Neural progenitor cell (in vitro differentiated cells): Measurements from ENCODE around the gene KCTD19. TPM values are rescaled to one million over a fixed set of nuclear protein-coding genes. Genes with fewer than 3 reads are reported as not detected.

ENCODE experiments used
- DNase-seq: peaks from one replicate; pipeline ENCODE4 v3.0.0-alpha.2; 2016; ENCODE audit warnings: low spot score
- H2AFZ ChIP-seq: fragments of 200-600 bp; sonication (generic); replicated peaks from 2 replicates; pipeline ENCODE4 v1.6.1; 2016; ENCODE audit warnings: antibody characterized with exemption
- H3F3A ChIP-seq: fragments of 200-600 bp; sonication (generic); 2 replicates; pipeline ENCODE4 v1.6.1; 2016; ENCODE audit warnings: antibody characterized with exemption, low read depth
- H3K27ac ChIP-seq: fragments of 200-600 bp; sonication (generic); 2 replicates; pipeline ENCODE4 v1.5.1; 2016; ENCODE audit warnings: mild to moderate bottlenecking
- H3K27me3 ChIP-seq: fragments of 200-600 bp; sonication (generic); 2 replicates; pipeline ENCODE4 v1.6.1; 2016; ENCODE audit warnings: mild to moderate bottlenecking, moderate library complexity
- H3K36me3 ChIP-seq: fragments of 200-600 bp; sonication (generic); 2 replicates; pipeline ENCODE4 v1.5.1; 2016
- H3K4me1 ChIP-seq: fragments of 200-600 bp; sonication (generic); 2 replicates; pipeline ENCODE4 v1.6.1; 2016; ENCODE audit warnings: mixed run types
- H3K4me2 ChIP-seq: fragments of 200-600 bp; sonication (generic); 2 replicates; pipeline ENCODE4 v1.6.1; 2016
- H3K4me3 ChIP-seq: fragments of 200-600 bp; sonication (generic); 2 replicates; pipeline ENCODE4 v1.5.1; 2016
- H3K79me2 ChIP-seq: fragments of 200-600 bp; sonication (generic); 2 replicates; pipeline ENCODE4 v1.6.1; 2016; ENCODE audit warnings: low read depth
- H3K9ac ChIP-seq: fragments of 200-600 bp; sonication (generic); 2 replicates; pipeline ENCODE4 v1.6.1; 2016
- H3K9me3 ChIP-seq: fragments of 200-600 bp; sonication (generic); 2 replicates; pipeline ENCODE4 v1.5.1; 2016; ENCODE audit warnings: low read depth
- H4K20me1 ChIP-seq: fragments of 200-600 bp; sonication (generic); 2 replicates; pipeline ENCODE4 v1.6.1; 2016; ENCODE audit warnings: low read depth
- H3K27ac Mint-ChIP-seq: 3 replicates; pipeline ENCODE4 v1.8.0; 2021; ENCODE audit warnings: mixed read lengths
- H3K27me3 Mint-ChIP-seq: 2 replicates; pipeline ENCODE4 v1.8.0; 2022; ENCODE audit warnings: low read depth, mild to moderate bottlenecking, inconsistent platforms, moderate library complexity, mixed read lengths; ENCODE audit not compliant: insufficient read depth
- H3K36me3 Mint-ChIP-seq: 3 replicates; pipeline ENCODE4 v1.8.0; 2021; ENCODE audit warnings: mixed read lengths
- H3K4me1 Mint-ChIP-seq: 3 replicates; pipeline ENCODE4 v1.8.0; 2021; ENCODE audit warnings: mixed read lengths
- H3K4me3 Mint-ChIP-seq: 3 replicates; pipeline ENCODE4 v1.8.0; 2021; ENCODE audit warnings: mild to moderate bottlenecking, moderate library complexity, mixed read lengths
- H3K9me3 Mint-ChIP-seq: 3 replicates; pipeline ENCODE4 v1.8.0; 2020; ENCODE audit warnings: mixed read lengths
- CTCF ChIP-seq: fragments of 200-600 bp; sonication (generic); IDR thresholded peaks from 2 replicates; pipeline ENCODE4 v1.5.1; 2017; ENCODE audit warnings: antibody characterized with exemption, mild to moderate bottlenecking
- EZH2 ChIP-seq: fragments of 200-600 bp; sonication (generic); IDR thresholded peaks from 2 replicates; pipeline ENCODE4 v1.6.1; 2017; ENCODE audit warnings: antibody characterized with exemption, mild to moderate bottlenecking, moderate library complexity
- EZH2phosphoT487 ChIP-seq: fragments of 200-600 bp; sonication (generic); IDR thresholded peaks from 2 replicates; pipeline ENCODE4 v1.6.1; 2017; ENCODE audit warnings: antibody characterized with exemption
- total RNA-seq: library from RNA; depleted of rRNA; stranded (reverse); fragments of >200 nt; gene quantifications from 2 replicates; pipeline ENCODE4 v1.2.3, GENCODE V29; 2015; ENCODE audit warnings: low replicate concordance

The KCTD19 gene
- total RNA-seq, 1 donor from 2014 or later, result 1.1 TPM

- Mint-ChIP-seq H3K4me3 (no peak overlapping the region), H3K36me3 (no peaks in the 10 kb centered on the region), H3K27ac (no peak overlapping the region), H3K4me1 (peaks cover 5% of the 10 kb centered on the region), H3K9me3 (peaks cover 2% of the 10 kb centered on the region), H3K27me3 (peaks cover 5% of the 10 kb centered on the region)
- Histone ChIP-seq H3K9ac (no peak overlapping the region), H3K27me3 (no peaks in the 10 kb centered on the region), H3K36me3 (no peaks in the 10 kb centered on the region), H3K27ac (no peak overlapping the region), H3K9me3 (no peaks in the 10 kb centered on the region), H3K4me2 (no peak overlapping the region), H3K4me3 (no peak overlapping the region), H4K20me1 (no peaks in the 10 kb centered on the region), H2AFZ (no peak overlapping the region), H3F3A (no peaks in the 10 kb centered on the region), H3K79me2 (no peaks in the 10 kb centered on the region), H3K4me1 (no peaks in the 10 kb centered on the region)
- peak; percentile 38 for DNase-seq
- TF ChIP-seq CTCF (peak; percentile 35), EZH2phosphoT487 (no peak), EZH2 (no peak)
These were observed 62.3 kb downstream of the KCTD19 start for GRCh38 chr16:67264277-67264676.

- H3K4me3 ChIP-seq, result no peak overlapping the region
- TF ChIP-seq EZH2phosphoT487, result no peak
- TF ChIP-seq EZH2, result no peak
- TF ChIP-seq CTCF, result no peak
- Mint-ChIP-seq H3K27me3 (peaks cover 5% of the 10 kb centered on the region), H3K4me3 (no peak overlapping the region), H3K9me3 (peaks cover 2% of the 10 kb centered on the region), H3K27ac (no peak overlapping the region), H3K4me1 (peaks cover 5% of the 10 kb centered on the region), H3K36me3 (no peaks in the 10 kb centered on the region)
- H3K27me3 ChIP-seq, result no peaks in the 10 kb centered on the region
- no peaks in the 10 kb centered on the region for H3K9me3 ChIP-seq
- no peaks in the 10 kb centered on the region for H3F3A ChIP-seq
- no peaks in the 10 kb centered on the region for H3K4me1 ChIP-seq
- no peak for DNase-seq
- no peak overlapping the region for H2AFZ ChIP-seq
- no peaks in the 10 kb centered on the region for H3K79me2 ChIP-seq
- H3K27ac ChIP-seq, result no peak overlapping the region
- no peak overlapping the region for H3K4me2 ChIP-seq
- no peak overlapping the region for H3K9ac ChIP-seq
- H4K20me1 ChIP-seq, result no peaks in the 10 kb centered on the region
- H3K36me3 ChIP-seq, result no peaks in the 10 kb centered on the region
These were observed 63.3 kb downstream of the KCTD19 start for GRCh38 chr16:67263201-67263600.

- Mint-ChIP-seq H3K4me3 (no peak overlapping the region), H3K9me3 (no peaks in the 10 kb centered on the region), H3K27ac (no peak overlapping the region), H3K36me3 (no peaks in the 10 kb centered on the region), H3K27me3 (peaks cover 5% of the 10 kb centered on the region), H3K4me1 (peaks cover 5% of the 10 kb centered on the region)
- Histone ChIP-seq H3K79me2 (no peaks in the 10 kb centered on the region), H4K20me1 (no peaks in the 10 kb centered on the region), H3K4me1 (no peaks in the 10 kb centered on the region), H3K4me2 (no peak overlapping the region), H2AFZ (peak overlapping the region; percentile 28), H3K27ac (no peak overlapping the region), H3F3A (no peaks in the 10 kb centered on the region), H3K9me3 (no peaks in the 10 kb centered on the region), H3K27me3 (no peaks in the 10 kb centered on the region), H3K9ac (no peak overlapping the region), H3K36me3 (no peaks in the 10 kb centered on the region), H3K4me3 (no peak overlapping the region)
- TF ChIP-seq EZH2phosphoT487 (no peak), CTCF (peak; percentile 61)
- DNase-seq, result peak; percentile 64
These were observed 66.0 kb downstream of the KCTD19 start for GRCh38 chr16:67260426-67261063.
